ENCODE data around the gene CHCHD1.

DNA sequence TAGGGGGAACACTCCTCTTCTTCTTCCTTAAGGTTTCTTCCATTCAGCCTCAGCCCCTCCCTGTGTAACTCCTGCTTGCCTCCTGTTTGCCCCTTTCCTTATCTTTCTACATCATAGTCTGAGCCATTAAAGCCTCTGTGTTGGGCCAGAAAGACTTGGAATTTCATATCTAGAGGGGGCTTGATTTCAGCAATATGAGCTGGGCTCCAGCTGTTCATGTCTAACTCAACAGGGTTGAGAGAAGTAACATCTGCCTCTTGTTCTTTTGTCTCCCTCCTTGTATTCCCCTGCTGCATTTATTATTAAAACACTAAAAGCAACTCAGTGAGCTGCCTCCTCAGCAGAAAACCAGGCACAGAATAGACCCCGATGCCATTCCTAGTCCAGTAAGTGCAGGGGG is 20.1 kb upstream of the CHCHD1 start:
- TF ChIP-seq POLR2AphosphoS5 (IDR thresholded peaks at IDR 0.05; ENCODE audit: borderline replicate concordance, low read depth, low read length) (no peak), EZH2 (IDR thresholded peaks at IDR 0.05) (no peak)
